GM13977 (cell line): Measurements from ENCODE around the gene PACS2.

ENCODE experiments used
- DNase-seq: peaks from one replicate; pipeline ENCODE4 v3.0.0; 2012; ENCODE audit warnings: low spot score
- CTCF ChIP-seq: IDR thresholded peaks from 2 replicates; pipeline ENCODE4 v1.5.1; 2012; ENCODE audit warnings: mild to moderate bottlenecking, control low read depth; ENCODE audit not compliant: insufficient read depth; ENCODE audit errors: extremely low read depth, missing control alignments
- in situ Hi-C: fragments of 300-500 bp; cut with MboI; formaldehyde crosslinking; loops from one replicate; pipeline ENCODE4 v1.12.0; 2022; ENCODE audit warnings: low sequenced_read_pairs, low pct_unique_long_range_greater_than_20kb, mixed read lengths, inconsistent platforms; ENCODE audit not compliant: unreplicated experiment

PACS2 gene

GRCh38 chr14:105420101-105420973 is 105.8 kb downstream of the PACS2 start:
- in situ Hi-C loops: no loop called here
- DNase-seq: peak; percentile 72
- no peak for TF ChIP-seq CTCF

- no peak for TF ChIP-seq CTCF
- no peak for DNase-seq
- in situ Hi-C loops: no loop called here
These were observed 106.6 kb downstream of the PACS2 start for GRCh38 chr14:105420974-105421674.

GRCh38 chr14:105421723-105422615 is 107.4 kb downstream of the PACS2 start:
- TF ChIP-seq CTCF: no peak
- in situ Hi-C loops: no loop called here
- no peak for DNase-seq

GRCh38 chr14:105422695-105423487 is 108.3 kb downstream of the PACS2 start:
- DNase-seq: no peak
- no peak for TF ChIP-seq CTCF
- in situ Hi-C loops: no loop called here

- in situ Hi-C loops: no loop called here
- no peak for TF ChIP-seq CTCF
- no peak for DNase-seq
These were observed 109.1 kb downstream of the PACS2 start for GRCh38 chr14:105423488-105424195.
